ENCODE results near the gene HMGXB3.
"Not testable (repeated sequence)": the region's sequence is repeated elsewhere in the genome, so short reads cannot be mapped to it uniquely, and the experiment has no call there.

The HMGXB3 gene

DNA sequence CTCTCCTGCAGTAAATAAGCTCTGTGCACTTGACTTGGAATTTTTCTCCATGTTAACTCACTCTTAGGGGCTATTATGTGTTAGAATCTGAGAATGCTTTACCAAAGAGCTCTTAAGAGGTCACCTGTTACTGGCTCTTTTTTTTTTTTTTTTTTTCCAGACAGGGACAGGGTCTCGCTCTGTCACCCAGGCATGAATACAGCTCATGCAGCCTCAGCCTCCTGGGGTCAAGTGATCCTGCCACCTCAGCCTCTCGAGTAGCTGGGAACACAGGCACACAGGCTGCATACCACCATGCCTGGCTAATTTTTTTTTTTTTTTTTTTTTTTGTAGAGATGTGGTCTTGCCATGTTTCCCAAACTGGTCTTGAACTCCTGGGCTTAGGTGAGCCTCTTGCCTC lies 22.1 kb downstream of the HMGXB3 start:
- DNase-seq, result no peak

GRCh38 chr5:150023136-150023535 lies 22.6 kb downstream of the HMGXB3 start:
- DNase-seq, result no peak

- DNase-seq, result no peak
Measured at GRCh38 chr5:150024346-150024984, 23.9 kb downstream of the HMGXB3 start.

GRCh38 chr5:150026682-150027172 lies 26.2 kb downstream of the HMGXB3 start:
- DNase-seq, result no peak

DNA sequence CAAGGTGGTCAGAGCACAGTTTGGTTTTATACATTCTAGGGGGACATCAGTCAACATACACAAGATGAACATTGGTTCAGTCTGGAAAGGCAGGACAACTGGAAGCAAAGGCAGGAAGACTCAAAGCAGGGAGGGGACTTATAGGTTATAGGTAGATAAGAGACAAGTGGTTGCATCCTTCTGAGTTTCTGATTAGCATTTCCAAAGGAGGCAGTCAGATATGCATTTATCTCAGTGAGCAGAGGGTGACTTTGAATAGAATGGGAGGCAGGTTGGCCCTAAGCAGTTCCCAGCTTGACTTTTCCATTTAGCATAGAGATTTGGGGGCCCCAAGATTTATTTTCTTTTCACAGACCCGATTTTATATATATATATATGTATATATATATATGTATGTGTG lies 27.5 kb downstream of the HMGXB3 start:
- not testable (repeated sequence) for DNase-seq

- no peak for DNase-seq
Measured at GRCh38 chr5:150033334-150033733, 32.8 kb downstream of the HMGXB3 start.

GRCh38 chr5:150034662-150035061 lies 34.1 kb downstream of the HMGXB3 start:
- DNase-seq, result no peak

GRCh38 chr5:150035139-150035895 lies 34.8 kb downstream of the HMGXB3 start:
- DNase-seq, result no peak

DNA sequence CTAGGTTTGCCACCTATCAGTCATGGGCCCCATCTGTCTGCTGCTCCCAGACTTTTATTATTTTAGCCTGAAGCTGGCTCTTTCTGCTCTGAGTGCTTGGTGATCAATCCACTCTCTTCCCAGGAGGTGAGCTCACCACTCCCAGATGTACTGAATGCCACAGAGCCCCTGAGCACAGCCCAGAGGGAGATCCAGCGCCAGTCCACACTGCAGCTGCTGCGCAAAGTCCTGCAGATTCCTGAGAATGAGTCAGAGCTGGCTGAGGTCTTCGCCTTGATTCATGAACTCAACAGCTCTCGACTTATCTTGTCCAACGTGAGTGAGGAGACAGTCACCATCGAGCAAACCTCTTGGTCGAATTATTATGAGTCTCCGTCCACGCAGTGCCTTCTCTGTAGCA lies 36.0 kb downstream of the HMGXB3 start:
- DNase-seq, result no peak

DNA sequence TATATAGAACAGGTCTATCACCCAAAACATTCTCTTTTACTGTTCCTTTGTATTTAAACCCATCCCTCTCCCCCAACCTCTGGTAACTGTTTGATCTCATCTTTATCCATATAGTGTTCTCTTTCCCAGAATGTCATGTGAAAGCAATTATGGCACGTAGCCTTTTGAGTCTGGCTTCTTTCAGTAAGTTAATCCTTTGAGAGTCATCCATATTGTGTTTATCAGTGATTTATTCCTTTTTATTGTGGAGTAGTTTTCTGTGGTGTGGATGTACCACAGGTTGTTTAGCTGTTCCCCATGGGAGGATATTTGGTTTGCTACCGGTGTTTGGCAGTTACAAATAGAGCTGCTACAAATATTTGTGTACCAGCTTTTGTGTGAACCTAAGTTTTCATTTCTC lies 38.0 kb downstream of the HMGXB3 start:
- DNase-seq, result no peak

DNA sequence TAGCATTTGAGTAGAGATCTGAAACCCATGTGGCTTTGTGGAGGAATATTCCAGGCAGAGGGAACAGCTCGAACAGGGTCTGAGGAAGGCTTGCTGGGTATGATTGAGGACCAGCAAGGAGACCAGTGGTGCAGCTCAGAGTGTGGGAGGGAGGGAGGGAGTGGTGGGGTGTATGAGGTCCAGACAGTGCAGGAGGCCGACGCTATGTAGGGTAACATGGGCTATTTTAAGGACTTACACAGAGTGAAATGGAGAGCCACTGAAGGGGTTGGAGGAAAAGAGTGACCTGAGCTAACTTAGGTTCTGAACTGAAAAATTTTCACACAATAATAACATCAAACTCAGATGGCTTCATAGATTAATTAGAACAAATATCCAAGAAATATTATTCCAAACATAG lies 41.9 kb downstream of the HMGXB3 start:
- DNase-seq, result no peak

DNA sequence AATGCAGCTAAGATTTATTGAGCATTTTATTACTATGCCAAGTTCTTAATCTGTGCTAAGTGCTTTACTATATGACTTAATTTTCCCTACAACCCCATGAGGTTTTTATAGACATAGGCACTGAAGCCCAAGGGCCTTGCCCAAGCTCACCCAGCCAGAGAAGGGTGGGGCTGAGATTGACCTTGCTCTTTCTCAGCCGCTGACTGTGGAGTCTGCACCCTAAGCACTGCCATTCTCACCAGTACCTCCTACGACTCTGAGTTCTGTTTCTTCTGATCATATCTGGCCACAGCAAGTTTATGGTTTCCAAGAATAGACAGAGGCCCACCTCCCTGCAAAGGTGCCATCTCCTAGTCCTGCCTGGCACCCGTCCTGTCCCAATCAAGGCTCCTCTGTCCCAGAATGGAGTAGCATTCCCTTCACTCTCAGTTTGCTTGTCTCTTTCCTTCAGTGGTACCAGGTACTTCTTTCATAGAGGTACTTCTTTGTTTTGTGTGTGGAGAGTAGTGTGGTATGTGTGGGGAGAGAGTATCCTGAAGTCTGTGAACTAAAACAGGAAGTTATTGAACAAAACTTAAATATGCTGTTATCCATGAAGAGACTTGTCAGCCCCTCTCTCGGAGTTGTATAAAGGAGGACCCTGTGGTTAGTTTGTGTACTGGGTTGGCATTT lies 43.3 kb downstream of the HMGXB3 start:
- DNase-seq, result no peak

DNA sequence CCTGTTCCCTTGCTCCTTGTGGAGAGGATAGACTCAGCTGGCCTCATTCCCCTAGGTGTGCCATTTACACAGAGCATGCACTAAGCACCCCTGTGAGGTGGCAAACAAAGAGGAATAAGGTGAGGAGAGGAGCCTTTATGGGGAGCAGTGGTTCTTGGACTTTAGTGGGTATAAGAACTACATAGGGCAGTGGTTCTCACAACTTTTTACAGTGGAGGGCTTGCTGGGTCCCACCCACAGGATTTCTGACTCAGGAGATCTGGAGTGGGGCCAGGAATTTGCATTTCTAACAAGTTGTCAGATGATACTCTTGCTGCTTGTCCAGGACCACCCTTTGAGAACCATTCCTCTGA lies 43.8 kb downstream of the HMGXB3 start:
- DNase-seq, result no peak

DNA sequence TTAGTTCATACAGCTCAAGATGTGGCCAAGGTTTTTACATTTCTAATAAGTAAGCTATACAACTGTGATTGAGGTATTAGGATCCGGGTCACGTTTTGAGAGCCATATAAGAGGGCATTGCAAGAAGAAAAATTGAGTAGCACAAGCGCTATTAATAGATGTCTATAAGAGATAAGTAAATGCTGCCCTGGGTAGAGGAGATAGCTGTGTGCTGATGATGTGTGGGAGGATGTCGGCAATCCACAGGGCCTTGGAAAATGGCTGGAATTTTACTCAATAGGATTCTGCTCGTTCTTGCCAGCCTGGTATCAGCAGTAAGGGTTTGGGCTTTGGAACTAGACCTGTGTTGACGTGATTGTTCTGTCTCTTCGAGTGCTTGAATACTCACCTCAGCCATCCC lies 44.2 kb downstream of the HMGXB3 start:
- DNase-seq, result no peak

DNA sequence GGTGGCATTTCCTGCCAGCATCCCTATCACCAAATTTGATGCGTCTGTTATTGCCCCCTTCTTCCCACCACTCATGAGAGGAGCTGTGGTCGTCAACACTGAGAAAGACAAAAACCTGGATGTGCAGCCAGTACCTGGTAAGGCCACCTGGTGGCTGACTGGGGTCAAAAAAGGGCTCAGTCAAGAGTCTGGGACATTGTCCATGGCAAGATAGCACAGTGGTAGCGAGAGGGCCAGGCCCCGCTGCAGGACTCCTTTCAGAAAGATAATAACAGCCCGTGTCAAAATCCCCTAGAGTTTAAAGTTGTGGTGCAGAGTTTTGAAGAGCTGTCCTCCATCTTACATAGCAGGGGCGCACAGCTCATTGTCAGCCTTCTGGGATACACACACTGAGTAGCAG lies 45.0 kb downstream of the HMGXB3 start:
- no peak for DNase-seq

- no peak for DNase-seq
Measured at GRCh38 chr5:150046031-150046430, 45.5 kb downstream of the HMGXB3 start.

GRCh38 chr5:150050172-150050811 lies 49.8 kb downstream of the HMGXB3 start:
- not testable (repeated sequence) for DNase-seq

- no peak for DNase-seq
Measured at GRCh38 chr5:150051657-150052195, 51.2 kb downstream of the HMGXB3 start.

DNA sequence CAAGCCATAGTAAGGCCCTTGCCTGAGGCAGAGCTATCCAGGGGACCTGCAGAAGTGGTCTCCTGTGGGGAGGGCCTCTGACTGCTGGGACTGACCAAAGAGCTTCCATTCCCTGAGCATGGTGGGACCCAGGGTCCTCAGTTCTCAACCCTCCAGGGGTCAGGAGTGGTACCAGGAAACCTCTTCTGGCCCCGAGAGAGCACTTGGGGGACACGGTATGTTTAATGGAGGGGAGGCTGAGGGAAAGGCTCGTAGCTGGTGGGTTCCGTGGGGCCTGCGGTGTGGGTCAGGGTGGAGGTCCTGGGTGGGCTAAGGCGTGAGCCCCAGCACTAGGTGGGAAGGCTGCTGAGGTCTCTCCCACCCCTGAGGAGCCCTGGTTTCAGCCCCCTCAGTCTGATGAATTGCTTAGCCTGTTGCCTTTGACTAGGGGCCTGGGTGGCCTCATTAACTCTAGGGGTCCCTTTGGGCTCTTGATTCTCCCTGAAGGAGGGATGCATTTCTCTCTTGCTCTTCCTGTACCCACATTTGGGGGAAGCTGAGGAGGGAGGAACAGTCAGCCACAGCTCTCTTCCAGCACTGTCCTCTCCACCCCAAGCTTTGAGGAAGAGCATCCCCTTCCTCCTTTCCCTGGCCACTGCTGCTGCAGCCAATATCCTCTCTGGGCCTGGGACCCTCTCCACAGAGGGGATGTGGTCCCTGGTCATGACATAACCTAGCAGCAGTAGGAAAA lies 51.9 kb downstream of the HMGXB3 start:
- DNase-seq, result no peak

GRCh38 chr5:150052956-150053712 lies 52.6 kb downstream of the HMGXB3 start:
- DNase-seq, result no peak

GRCh38 chr5:150053713-150054392 lies 53.3 kb downstream of the HMGXB3 start:
- no peak for DNase-seq

All from DMS79 (cell line).